HCT116 (cell line): ENCODE results near the gene NEDD4.

Experiments used
- POLR2A ChIP-seq: IDR thresholded peaks from 2 replicates; pipeline ENCODE4 v1.7.0; 2011; ENCODE audit warnings: borderline replicate concordance; ENCODE audit not compliant: insufficient read depth, insufficient read length; ENCODE audit errors: extremely low read depth
- YY1 ChIP-seq: IDR thresholded peaks from 2 replicates; pipeline ENCODE4 v1.6.1; 2011; ENCODE audit warnings: low read length, low read depth, moderate library complexity, mild to moderate bottlenecking; ENCODE audit not compliant: insufficient replicate concordance; ENCODE audit errors: extremely low read depth
- TF ChIP-seq, protein P1 (sequence below), 3 experiments: fragments of 200-600 bp in 1 of 3; sonication (generic) in 1 of 3; IDR thresholded peaks in 2 of 3; conservative IDR thresholded peaks in 1 of 3; 2 replicates each; pipeline ENCODE4 v1.5.1; 2012 to 2017; ENCODE audit warnings: low read depth in 2 of 3, low read length in 2 of 3, antibody characterized with exemption in 1 of 3, borderline replicate concordance in 1 of 3, control low read depth in 1 of 3, mild to moderate bottlenecking in 1 of 3, mixed read lengths in 1 of 3, mixed run types in 1 of 3, moderate library complexity in 1 of 3; ENCODE audit not compliant: insufficient read depth in 1 of 3

GRCh38 chr15:55902981-55903380, 90.4 kb downstream of the NEDD4 start:
- TF ChIP-seq, protein P1, sequence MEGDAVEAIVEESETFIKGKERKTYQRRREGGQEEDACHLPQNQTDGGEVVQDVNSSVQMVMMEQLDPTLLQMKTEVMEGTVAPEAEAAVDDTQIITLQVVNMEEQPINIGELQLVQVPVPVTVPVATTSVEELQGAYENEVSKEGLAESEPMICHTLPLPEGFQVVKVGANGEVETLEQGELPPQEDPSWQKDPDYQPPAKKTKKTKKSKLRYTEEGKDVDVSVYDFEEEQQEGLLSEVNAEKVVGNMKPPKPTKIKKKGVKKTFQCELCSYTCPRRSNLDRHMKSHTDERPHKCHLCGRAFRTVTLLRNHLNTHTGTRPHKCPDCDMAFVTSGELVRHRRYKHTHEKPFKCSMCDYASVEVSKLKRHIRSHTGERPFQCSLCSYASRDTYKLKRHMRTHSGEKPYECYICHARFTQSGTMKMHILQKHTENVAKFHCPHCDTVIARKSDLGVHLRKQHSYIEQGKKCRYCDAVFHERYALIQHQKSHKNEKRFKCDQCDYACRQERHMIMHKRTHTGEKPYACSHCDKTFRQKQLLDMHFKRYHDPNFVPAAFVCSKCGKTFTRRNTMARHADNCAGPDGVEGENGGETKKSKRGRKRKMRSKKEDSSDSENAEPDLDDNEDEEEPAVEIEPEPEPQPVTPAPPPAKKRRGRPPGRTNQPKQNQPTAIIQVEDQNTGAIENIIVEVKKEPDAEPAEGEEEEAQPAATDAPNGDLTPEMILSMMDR (IDR thresholded peaks at IDR 0.05 in 2 of 3, conservative IDR thresholded peaks at IDR 0.05 in 1 of 3; ENCODE audit: borderline replicate concordance in 1 of 3, insufficient read depth in 1 of 3, low read depth in 2 of 3, low read length in 2 of 3) = no peak
- TF ChIP-seq YY1 = no peak
- TF ChIP-seq POLR2A = no peak
